H1 (cell line): ENCODE results near the gene CORO1C. TPM values are rescaled to one million over a fixed set of nuclear protein-coding genes. Genes with fewer than 3 reads are reported as not detected.

ENCODE experiments used
- CTCF ChIA-PET: fragments of 300-600 bp; sonication (Branson Sonifier 250); formaldehyde crosslinking; loops from one replicate; lab custom pipeline; 2021; ENCODE audit not compliant: partially characterized antibody; lab: Charles Lee
- POLR2A ChIA-PET: fragments of 300-600 bp; sonication (Branson Sonifier 250); formaldehyde crosslinking; loops from one replicate; lab custom pipeline; 2021; ENCODE audit warnings: inconsistent platforms; ENCODE audit not compliant: partially characterized antibody; lab: Charles Lee
- DNase-seq, 2 experiments: peaks; one replicate each; pipeline versions ENCODE4 v3.0.0 to v3.0.0-alpha.2; 2010 to 2022; ENCODE audit warnings: low spot score in 2 of 2, low read depth in 1 of 2, mixed read lengths in 1 of 2
- FAIRE-seq: peaks from 2 replicates; lab custom pipeline; 2011; peaks lifted over from hg19 to GRCh38; lab: Jason Lieb, UNC
- H2AFZ ChIP-seq: 2 replicates; pipeline ENCODE4 v1.8.1; 2012; ENCODE audit warnings: low read length, inconsistent platforms
- H2AK5ac ChIP-seq: 2 replicates; pipeline ENCODE4 v1.6.1; 2013; ENCODE audit warnings: low read depth, low read length
- H2BK120ac ChIP-seq: replicated peaks from 2 replicates; pipeline ENCODE3; 2013; ENCODE audit warnings: low read depth, low read length, inconsistent platforms
- H2BK12ac ChIP-seq: 2 replicates; pipeline ENCODE4 v1.6.1; 2013; ENCODE audit warnings: low read depth, low read length
- H2BK15ac ChIP-seq: 2 replicates; pipeline ENCODE4 v1.6.1; 2013; ENCODE audit warnings: low read length
- H2BK20ac ChIP-seq: 2 replicates; pipeline ENCODE4 v1.6.1; 2013; ENCODE audit warnings: low read length
- H2BK5ac ChIP-seq: 2 replicates; pipeline ENCODE4 v1.6.1; 2013; ENCODE audit warnings: low read depth, low read length
- H3K14ac ChIP-seq: 2 replicates; pipeline ENCODE4 v1.6.1; 2013; ENCODE audit warnings: inconsistent platforms; ENCODE audit not compliant: insufficient read length
- H3K18ac ChIP-seq: 2 replicates; pipeline ENCODE4 v1.6.1; 2013; ENCODE audit warnings: low read length; ENCODE audit errors: extremely low read depth
- H3K23ac ChIP-seq: 2 replicates; pipeline ENCODE4 v1.6.1; 2013; ENCODE audit warnings: inconsistent platforms; ENCODE audit not compliant: insufficient read length
- H3K23me2 ChIP-seq: 2 replicates; pipeline ENCODE4 v1.6.1; 2013; ENCODE audit warnings: low read depth, low read length
- H3K27ac ChIP-seq: 2 replicates; pipeline ENCODE4 v1.6.1; 2011; ENCODE audit warnings: low read depth, low read length, inconsistent platforms
- H3K27me3 ChIP-seq, 4 experiments: replicated peaks in 1 of 4; 1 replicate in 1 of 4; 2 replicates in 3 of 4; pipeline versions ENCODE4 v1.6.1 to v1.8.1; 2011 to 2013; ENCODE audit warnings: low read length in 3 of 4, mild to moderate bottlenecking in 3 of 4, inconsistent platforms in 2 of 4, mixed read lengths in 2 of 4, moderate library complexity in 1 of 4; ENCODE audit not compliant: control insufficient read depth in 3 of 4, insufficient read depth in 3 of 4; ENCODE audit errors: extremely low read depth in 1 of 4
- H3K36me3 ChIP-seq, 4 experiments: 2 replicates each; pipeline versions ENCODE4 v1.6.1 to v1.8.1; 2011 to 2013; ENCODE audit warnings: mild to moderate bottlenecking in 4 of 4, low read length in 3 of 4, moderate library complexity in 2 of 4, control low read depth in 1 of 4, inconsistent platforms in 1 of 4; ENCODE audit not compliant: insufficient read depth in 4 of 4, control insufficient read depth in 2 of 4
- H3K4ac ChIP-seq: replicated peaks from 2 replicates; pipeline ENCODE3; 2013; ENCODE audit warnings: low read length, low read depth, mixed read lengths, inconsistent platforms; ENCODE audit not compliant: insufficient read length
- H3K4me1 ChIP-seq, 4 experiments: replicated peaks in 1 of 4; 1 replicate in 1 of 4; 2 replicates in 3 of 4; pipeline versions ENCODE4 v1.6.1 to v1.8.1; 2011 to 2013; ENCODE audit warnings: low read length in 3 of 4, inconsistent platforms in 2 of 4, mixed read lengths in 1 of 4; ENCODE audit not compliant: insufficient read depth in 4 of 4, control insufficient read depth in 3 of 4
- H3K4me2 ChIP-seq, 2 experiments: 2 replicates each; pipeline versions ENCODE4 v1.6.1 to v1.8.1; 2011 to 2013; ENCODE audit warnings: low read depth in 2 of 2, low read length in 2 of 2, control low read depth in 1 of 2, inconsistent platforms in 1 of 2, mild to moderate bottlenecking in 1 of 2; ENCODE audit not compliant: insufficient read depth in 1 of 2
- H3K4me3 ChIP-seq, 4 experiments: fragments of 200-600, 300-600 bp in 1 of 4; sonication (generic), shearing (Covaris generic), sonication (Bioruptor Twin) in 1 of 4; 2 replicates each; pipeline versions ENCODE4 v1.5.1 to v1.8.1; 2011 to 2016; ENCODE audit warnings: low read length in 4 of 4, low read depth in 3 of 4, control low read depth in 2 of 4, inconsistent platforms in 2 of 4, mild to moderate bottlenecking in 2 of 4, mixed read lengths in 1 of 4, moderate library complexity in 1 of 4; ENCODE audit not compliant: insufficient read depth in 2 of 4; ENCODE audit errors: extremely low read depth in 1 of 4
- H3K56ac ChIP-seq: replicated peaks from 2 replicates; pipeline ENCODE3; 2013; ENCODE audit warnings: low read depth, mild to moderate bottlenecking, mixed read lengths, low read length, inconsistent platforms; ENCODE audit not compliant: insufficient read length
- H3K79me1 ChIP-seq: 2 replicates; pipeline ENCODE4 v1.6.1; 2013; ENCODE audit warnings: low read depth, low read length, control low read depth
- H3K79me2 ChIP-seq, 2 experiments: 2 replicates each; pipeline versions ENCODE4 v1.6.1 to v1.8.1; 2012 to 2013; ENCODE audit warnings: low read length in 2 of 2, mild to moderate bottlenecking in 2 of 2, inconsistent platforms in 1 of 2; ENCODE audit not compliant: insufficient read depth in 2 of 2, control insufficient read depth in 1 of 2
- H3K9ac ChIP-seq, 4 experiments: replicated peaks in 1 of 4; 1 replicate in 1 of 4; 2 replicates in 3 of 4; pipeline versions ENCODE4 v1.6.1 to v1.8.1; 2011 to 2013; ENCODE audit warnings: low read depth in 3 of 4, low read length in 3 of 4, control low read depth in 2 of 4, mild to moderate bottlenecking in 2 of 4, moderate library complexity in 2 of 4, inconsistent platforms in 1 of 4; ENCODE audit errors: extremely low read depth in 1 of 4
- H3K9me3 ChIP-seq, 2 experiments: 2 replicates each; pipeline versions ENCODE4 v1.6.1 to v1.8.1; 2012 to 2013; ENCODE audit warnings: mild to moderate bottlenecking in 2 of 2, moderate library complexity in 2 of 2, control low read depth in 1 of 2, inconsistent platforms in 1 of 2, low read depth in 1 of 2, low read length in 1 of 2, mixed read lengths in 1 of 2; ENCODE audit not compliant: insufficient read depth in 2 of 2
- H4K20me1 ChIP-seq, 2 experiments: replicated peaks in 1 of 2; 2 replicates each; pipeline versions ENCODE3 to v1.8.1; 2011 to 2013; ENCODE audit warnings: inconsistent platforms in 2 of 2, low read length in 2 of 2, mild to moderate bottlenecking in 1 of 2; ENCODE audit not compliant: insufficient read depth in 2 of 2, control insufficient read depth in 1 of 2
- H4K5ac ChIP-seq: 2 replicates; pipeline ENCODE4 v1.6.1; 2013; ENCODE audit warnings: low read length, low read depth, mixed read lengths, inconsistent platforms; ENCODE audit not compliant: insufficient read length
- H4K8ac ChIP-seq: 2 replicates; pipeline ENCODE4 v1.8.0; 2013; ENCODE audit warnings: mild to moderate bottlenecking, moderate library complexity, low read length, inconsistent platforms; ENCODE audit not compliant: insufficient read depth; ENCODE audit errors: extremely low read depth
- H4K91ac ChIP-seq: replicated peaks from 2 replicates; pipeline ENCODE3; 2013; ENCODE audit warnings: low read length, mixed read lengths, inconsistent platforms; ENCODE audit not compliant: insufficient read length
- EZH2 ChIP-seq: fragments of 200-600 bp; sonication (generic); IDR thresholded peaks from 2 replicates; pipeline ENCODE4 v1.7.1; 2012; ENCODE audit warnings: low read depth, mild to moderate bottlenecking, moderate library complexity, low read length, inconsistent platforms; ENCODE audit not compliant: severe bottlenecking
- HDAC6 ChIP-seq: IDR thresholded peaks from one replicate; pipeline ENCODE4 v1.7.1; 2012; ENCODE audit warnings: low read depth, mild to moderate bottlenecking, inconsistent platforms, low read length, moderate library complexity
- KDM1A ChIP-seq: fragments of 200-600, 300-600 bp; sonication (generic); IDR thresholded peaks from 2 replicates; pipeline ENCODE4 v1.7.1; 2016; ENCODE audit warnings: mild to moderate bottlenecking, low read length, borderline replicate concordance
- MAX ChIP-seq: IDR thresholded peaks from 2 replicates; pipeline ENCODE4 v1.6.1; 2012; ENCODE audit warnings: inconsistent platforms
- NANOG ChIP-seq: IDR thresholded peaks from 2 replicates; pipeline ENCODE4 v1.6.1; 2011; ENCODE audit warnings: low read length, low read depth, mild to moderate bottlenecking, inconsistent platforms; ENCODE audit not compliant: insufficient read depth, poor library complexity, severe bottlenecking
- SAP30 ChIP-seq: fragments of 300-600 bp; sonication (generic); IDR thresholded peaks from 2 replicates; pipeline ENCODE4 v1.7.1; 2012; ENCODE audit warnings: low read length, moderate library complexity, mild to moderate bottlenecking, inconsistent platforms; ENCODE audit not compliant: insufficient read depth, insufficient replicate concordance
- SIN3A ChIP-seq, 2 experiments: IDR thresholded peaks in 1 of 2; conservative IDR thresholded peaks in 1 of 2; 2 replicates each; pipeline ENCODE4 v1.6.1; 2011 to 2012; ENCODE audit warnings: low read length in 2 of 2, improper control_type of control experiment in 1 of 2, low read depth in 1 of 2, mild to moderate bottlenecking in 1 of 2
- SIRT6 ChIP-seq: IDR thresholded peaks from one replicate; pipeline ENCODE4 v1.7.1; 2012; ENCODE audit warnings: low read length, inconsistent platforms
- TBP ChIP-seq: IDR thresholded peaks from 2 replicates; pipeline ENCODE4 v1.6.1; 2011; ENCODE audit warnings: low read depth, low read length, improper control_type of control experiment
- TCF12 ChIP-seq: IDR thresholded peaks from 2 replicates; pipeline ENCODE4 v1.6.1; 2011; ENCODE audit warnings: low read depth, mild to moderate bottlenecking, low read length
- TEAD4 ChIP-seq: IDR thresholded peaks from 2 replicates; pipeline ENCODE4 v1.6.1; 2012; ENCODE audit warnings: low read depth, low read length, inconsistent platforms, mixed read lengths
- WGBS, 2 experiments: shearing (Covaris generic) in 1 of 2; methylation state at CpG; one replicate each; pipeline versions ENCODE4 v1.1.6 to v1.1.7; 2013 to 2015; ENCODE audit warnings: low lambda C conversion rate in 2 of 2, mixed read lengths in 2 of 2, inconsistent platforms in 1 of 2, low coverage in 1 of 2, missing lambda C conversion rate in 1 of 2; ENCODE audit not compliant: insufficient replicate concordance in 2 of 2, insufficient coverage in 1 of 2, insufficient read length in 1 of 2; ENCODE audit errors: extremely low coverage in 1 of 2, missing lambda C conversion rate in 1 of 2; 5-methylcytosine and 5-hydroxymethylcytosine counted together
- polyA plus RNA-seq, 7 experiments: library from polyadenylated mRNA; depleted of rRNA in 3 of 7; stranded (reverse) in 5 of 7; unstranded in 2 of 7; fragments of >200 nt in 5 of 7; fragments of 200-250 nt in 2 of 7; gene quantifications; 1 replicate in 5 of 7; 2 replicates in 1 of 7; 4 replicates in 1 of 7; pipeline versions ENCODE4 v1.2.1 to v1.2.3, GENCODE V29; 2011 to 2013; ENCODE audit warnings: missing spikeins in 2 of 7, mixed read lengths in 2 of 7
- total RNA-seq: library from RNA; stranded (reverse); fragmentation: NEBNext Ultra II Directional; extraction: Animal tissue kit (Norgen Biotek cat#: 25700); gene quantifications from 2 replicates; pipeline ENCODE4 v1.2.1, GENCODE V29; 2021
- TF ChIP-seq, protein P1 (sequence below): IDR thresholded peaks from 2 replicates; pipeline ENCODE4 v1.6.1; 2012; ENCODE audit warnings: low read length, inconsistent platforms

Gene CORO1C
- total and polyA plus RNA-seq, 2 of the 8 experiments (the other 6 are each of a cell fraction or from before 2014, with no cell fraction given), result 72.7 to 120 TPM

- Histone ChIP-seq H2BK120ac (no peak overlapping the region), H4K20me1 (no peaks in the 10 kb centered on the region), H3K4ac (no peak overlapping the region), H2BK15ac (no peak overlapping the region), H2BK12ac (no peak overlapping the region), H3K56ac (no peak overlapping the region), H2BK5ac (no peak overlapping the region), H3K14ac (no peak overlapping the region), H4K8ac (no peak overlapping the region; the same call in 1 of the 2 replicates), H2BK20ac (no peak overlapping the region), H3K27me3 (no peaks in the 10 kb centered on the region), H3K27ac (no peak overlapping the region), H2AFZ (no peak overlapping the region), H3K79me2 (no peaks in the 10 kb centered on the region), H2AK5ac (no peak overlapping the region), H3K9ac (no peak overlapping the region), H3K4me2 (no peak overlapping the region), H4K91ac (no peak overlapping the region), H3K23ac (no peak overlapping the region), H4K5ac (no peak overlapping the region), H3K4me3 (no peak overlapping the region), H3K23me2 (no peaks in the 10 kb centered on the region), H3K18ac (no peak overlapping the region), H3K79me1 (no peaks in the 10 kb centered on the region), H3K36me3 (no peaks in the 10 kb centered on the region), H3K9me3 (no peaks in the 10 kb centered on the region), H3K4me1 (no peaks in the 10 kb centered on the region)
- POLR2A ChIA-PET, result interaction anchor here (0.6 to 1.3 kb wide), 2 partner anchors 19 to 358 kb away, joined by 3 to 5 read pairs; no protein-coding TSS in a partner anchor
- DNase-seq (no peak), FAIRE-seq (no peak)
- CTCF ChIA-PET, result interaction anchor here (1.1 to 6.4 kb wide), 4 partner anchors 9 to 155 kb away, joined by 3 to 42 read pairs (median 6); no protein-coding TSS in a partner anchor
- 86% methylated on average over 8 of the region's 11 CpGs; no CpG with 5 or more reads in 1 of the 2 experiments for WGBS, 2 experiments
- no peak for TF ChIP-seq TBP
- TF ChIP-seq NANOG, result no peak
- TF ChIP-seq, protein P1, sequence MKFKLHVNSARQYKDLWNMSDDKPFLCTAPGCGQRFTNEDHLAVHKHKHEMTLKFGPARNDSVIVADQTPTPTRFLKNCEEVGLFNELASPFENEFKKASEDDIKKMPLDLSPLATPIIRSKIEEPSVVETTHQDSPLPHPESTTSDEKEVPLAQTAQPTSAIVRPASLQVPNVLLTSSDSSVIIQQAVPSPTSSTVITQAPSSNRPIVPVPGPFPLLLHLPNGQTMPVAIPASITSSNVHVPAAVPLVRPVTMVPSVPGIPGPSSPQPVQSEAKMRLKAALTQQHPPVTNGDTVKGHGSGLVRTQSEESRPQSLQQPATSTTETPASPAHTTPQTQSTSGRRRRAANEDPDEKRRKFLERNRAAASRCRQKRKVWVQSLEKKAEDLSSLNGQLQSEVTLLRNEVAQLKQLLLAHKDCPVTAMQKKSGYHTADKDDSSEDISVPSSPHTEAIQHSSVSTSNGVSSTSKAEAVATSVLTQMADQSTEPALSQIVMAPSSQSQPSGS, result no peak
- TF ChIP-seq SIN3A (conservative IDR thresholded peaks at IDR 0.05 in 1 of 2, IDR thresholded peaks at IDR 0.05 in 1 of 2; ENCODE audit: low read depth in 1 of 2, low read length in 2 of 2), result no peak
- TF ChIP-seq EZH2, result no peak
- no peak for TF ChIP-seq KDM1A
- no peak for TF ChIP-seq SAP30
- no peak for TF ChIP-seq TCF12
- no peak for TF ChIP-seq SIRT6
- TF ChIP-seq MAX, result no peak
- TF ChIP-seq HDAC6, result no peak
- TF ChIP-seq TEAD4, result no peak
Observed at GRCh38 chr12:108759924-108760323, 28.6 kb upstream of the CORO1C start.
